ENCODE data around the gene EHD3. TPM values are rescaled to one million over a fixed set of nuclear protein-coding genes. Genes with fewer than 3 reads are reported as not detected.

Gene EHD3
- total RNA-seq: 16.3 and 17.4 TPM in 2 replicates

DNA sequence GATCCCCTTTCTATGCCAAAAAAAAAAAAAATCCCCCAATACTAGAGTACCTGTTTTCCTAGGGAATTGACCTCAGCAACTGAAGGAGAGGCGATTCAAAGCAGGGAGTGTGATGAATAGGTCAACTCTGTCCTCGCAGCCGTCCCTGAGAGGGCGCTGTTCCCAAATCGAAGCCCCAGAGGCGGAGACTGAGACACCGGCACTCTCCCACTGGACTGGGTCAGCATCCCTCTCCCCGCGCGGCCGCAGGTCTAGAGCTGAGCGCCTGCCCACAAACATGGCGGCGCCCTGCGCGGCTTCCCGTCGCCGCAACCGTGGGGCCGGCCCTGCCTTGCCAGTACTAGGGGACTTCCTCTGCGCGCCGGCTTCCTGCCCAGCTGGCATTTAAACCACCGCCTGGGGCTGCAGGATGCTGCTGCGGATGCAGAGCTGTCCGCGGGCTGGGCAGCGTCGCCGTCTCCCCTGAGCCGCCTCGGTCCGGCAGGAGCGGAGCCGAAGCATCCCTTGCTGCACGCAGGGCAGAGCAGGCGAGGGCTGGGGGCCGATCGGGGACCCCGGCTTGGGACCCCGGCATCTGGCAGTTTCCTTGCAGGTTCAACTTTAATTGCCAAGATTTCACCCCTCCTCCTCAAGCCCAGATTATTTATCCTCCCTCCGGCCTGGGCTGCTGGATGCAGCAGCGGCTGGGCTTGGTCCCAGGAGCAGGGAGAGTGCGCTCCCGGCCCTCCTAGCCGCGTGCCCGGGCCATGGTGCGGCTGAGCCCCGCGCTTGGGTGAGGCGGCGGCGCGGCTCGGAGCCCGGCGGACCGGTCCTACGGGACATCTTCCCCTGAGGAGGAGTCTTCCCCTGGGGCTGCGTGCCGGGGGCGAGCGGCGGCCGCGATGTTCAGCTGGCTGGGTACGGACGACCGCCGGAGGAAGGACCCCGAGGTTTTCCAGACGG is at the start of gene EHD3:
Gene EHD3 (plus strand): TSS at position 412 of the 942 bp plus-strand sequence. CDS start 470 bp downstream, at position 882.
- H3K4me3 ChIP-seq (ENCODE audit: insufficient read depth, low read length): peak within 1 kb of the TSS; percentile 83
- peak within 1 kb of the TSS; percentile 91 for H2AFZ ChIP-seq (ENCODE audit: low read length)
- H3K79me2 ChIP-seq (ENCODE audit: insufficient read depth, low read length): peaks cover 7% of the 10 kb centered on the region
- peak within 1 kb of the TSS; percentile 26 for H3K27ac ChIP-seq (ENCODE audit: low read depth, low read length)
- H3K36me3 ChIP-seq (ENCODE audit: insufficient read depth, low read length): no peaks in the 10 kb centered on the region
- H3K4me1 ChIP-seq (ENCODE audit: insufficient read depth, low read length): peaks cover 16% of the 10 kb centered on the region
- peaks cover 3% of the 10 kb centered on the region for H3K27me3 ChIP-seq (ENCODE audit: insufficient read depth, low read length)
- TF ChIP-seq, protein P1, sequence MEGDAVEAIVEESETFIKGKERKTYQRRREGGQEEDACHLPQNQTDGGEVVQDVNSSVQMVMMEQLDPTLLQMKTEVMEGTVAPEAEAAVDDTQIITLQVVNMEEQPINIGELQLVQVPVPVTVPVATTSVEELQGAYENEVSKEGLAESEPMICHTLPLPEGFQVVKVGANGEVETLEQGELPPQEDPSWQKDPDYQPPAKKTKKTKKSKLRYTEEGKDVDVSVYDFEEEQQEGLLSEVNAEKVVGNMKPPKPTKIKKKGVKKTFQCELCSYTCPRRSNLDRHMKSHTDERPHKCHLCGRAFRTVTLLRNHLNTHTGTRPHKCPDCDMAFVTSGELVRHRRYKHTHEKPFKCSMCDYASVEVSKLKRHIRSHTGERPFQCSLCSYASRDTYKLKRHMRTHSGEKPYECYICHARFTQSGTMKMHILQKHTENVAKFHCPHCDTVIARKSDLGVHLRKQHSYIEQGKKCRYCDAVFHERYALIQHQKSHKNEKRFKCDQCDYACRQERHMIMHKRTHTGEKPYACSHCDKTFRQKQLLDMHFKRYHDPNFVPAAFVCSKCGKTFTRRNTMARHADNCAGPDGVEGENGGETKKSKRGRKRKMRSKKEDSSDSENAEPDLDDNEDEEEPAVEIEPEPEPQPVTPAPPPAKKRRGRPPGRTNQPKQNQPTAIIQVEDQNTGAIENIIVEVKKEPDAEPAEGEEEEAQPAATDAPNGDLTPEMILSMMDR (IDR thresholded peaks at IDR 0.05; ENCODE audit: extremely low read depth, low read depth, low read length): peak; percentile 64
- peak within 1 kb of the TSS; percentile 91 for H3K4me2 ChIP-seq (ENCODE audit: insufficient read depth, low read length)
- peak; percentile 97 for DNase-seq (ENCODE audit: insufficient read length, low spot score, missing footprints)
- no peaks in the 10 kb centered on the region for H3K9me3 ChIP-seq (ENCODE audit: low read depth, low read length)
- H4K20me1 ChIP-seq (ENCODE audit: insufficient read depth, low read length): peaks cover under 1% of the 10 kb centered on the region

GRCh38 chr2:31187166-31187565 is 46.8 kb upstream of the EHD3 start:
- TF ChIP-seq, protein P1 (IDR thresholded peaks at IDR 0.05; ENCODE audit: extremely low read depth, low read depth, low read length): no peak

GRCh38 chr2:31188131-31188530 is 45.8 kb upstream of the EHD3 start:
- no peak for DNase-seq (ENCODE audit: insufficient read length, low spot score, missing footprints)
- Histone ChIP-seq H3K4me2 (ENCODE audit: insufficient read depth, low read length) (no peak overlapping the region), H3K36me3 (ENCODE audit: insufficient read depth, low read length) (no peaks in the 10 kb centered on the region), H3K4me1 (ENCODE audit: insufficient read depth, low read length) (no peaks in the 10 kb centered on the region), H3K4me3 (ENCODE audit: insufficient read depth, low read length) (no peak overlapping the region), H3K9me3 (ENCODE audit: low read depth, low read length) (no peaks in the 10 kb centered on the region), H4K20me1 (ENCODE audit: insufficient read depth, low read length) (no peaks in the 10 kb centered on the region), H3K27ac (ENCODE audit: low read depth, low read length) (no peak overlapping the region), H3K27me3 (ENCODE audit: insufficient read depth, low read length) (no peaks in the 10 kb centered on the region), H3K79me2 (ENCODE audit: insufficient read depth, low read length) (no peaks in the 10 kb centered on the region), H2AFZ (ENCODE audit: low read length) (no peak overlapping the region)
- TF ChIP-seq, protein P1 (IDR thresholded peaks at IDR 0.05; ENCODE audit: extremely low read depth, low read depth, low read length): no peak

More at GRCh38 chr2:31187166-31187565, 46.8 kb upstream of the EHD3 start:
- no peak overlapping the region for H3K27ac ChIP-seq (ENCODE audit: low read depth, low read length)
- H3K4me3 ChIP-seq (ENCODE audit: insufficient read depth, low read length): no peak overlapping the region
- no peak overlapping the region for H3K4me2 ChIP-seq (ENCODE audit: insufficient read depth, low read length)
- no peaks in the 10 kb centered on the region for H3K27me3 ChIP-seq (ENCODE audit: insufficient read depth, low read length)
- no peaks in the 10 kb centered on the region for H3K79me2 ChIP-seq (ENCODE audit: insufficient read depth, low read length)
- DNase-seq (ENCODE audit: insufficient read length, low spot score, missing footprints): no peak
- no peaks in the 10 kb centered on the region for H3K9me3 ChIP-seq (ENCODE audit: low read depth, low read length)
- H4K20me1 ChIP-seq (ENCODE audit: insufficient read depth, low read length): no peaks in the 10 kb centered on the region
- no peaks in the 10 kb centered on the region for H3K36me3 ChIP-seq (ENCODE audit: insufficient read depth, low read length)
- no peaks in the 10 kb centered on the region for H3K4me1 ChIP-seq (ENCODE audit: insufficient read depth, low read length)
- no peak overlapping the region for H2AFZ ChIP-seq (ENCODE audit: low read length)

DNA sequence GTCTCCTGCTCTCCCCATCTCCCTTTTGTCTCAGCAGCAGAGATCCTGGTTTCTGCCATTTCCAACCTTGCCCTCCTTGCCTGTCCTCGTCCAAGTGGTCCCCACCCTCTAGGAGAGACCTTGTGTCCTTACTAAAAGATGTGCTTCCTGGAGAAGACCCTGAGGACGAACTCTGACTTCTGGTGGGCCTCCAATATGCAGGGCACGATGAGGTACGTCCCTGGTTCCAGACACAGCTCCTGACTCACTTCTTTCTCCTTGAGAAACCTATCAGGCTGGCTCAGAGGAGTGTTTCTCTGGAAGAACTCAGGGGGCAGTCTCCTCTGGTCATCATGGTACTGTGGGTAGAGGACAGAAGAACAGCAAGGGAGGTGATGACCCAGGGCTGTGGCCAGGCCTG is 44.8 kb upstream of the EHD3 start:
- H3K4me3 ChIP-seq (ENCODE audit: insufficient read depth, low read length): no peak overlapping the region
- TF ChIP-seq, protein P1 (IDR thresholded peaks at IDR 0.05; ENCODE audit: extremely low read depth, low read depth, low read length): no peak

More for the DNA sequence above, 44.8 kb upstream of the EHD3 start:
- no peaks in the 10 kb centered on the region for H3K36me3 ChIP-seq (ENCODE audit: insufficient read depth, low read length)
- H3K4me2 ChIP-seq (ENCODE audit: insufficient read depth, low read length): no peak overlapping the region
- H4K20me1 ChIP-seq (ENCODE audit: insufficient read depth, low read length): no peaks in the 10 kb centered on the region
- no peak overlapping the region for H2AFZ ChIP-seq (ENCODE audit: low read length)
- no peak for DNase-seq (ENCODE audit: insufficient read length, low spot score, missing footprints)
- no peak overlapping the region for H3K27ac ChIP-seq (ENCODE audit: low read depth, low read length)
- no peaks in the 10 kb centered on the region for H3K79me2 ChIP-seq (ENCODE audit: insufficient read depth, low read length)
- no peaks in the 10 kb centered on the region for H3K9me3 ChIP-seq (ENCODE audit: low read depth, low read length)
- H3K27me3 ChIP-seq (ENCODE audit: insufficient read depth, low read length): no peaks in the 10 kb centered on the region
- H3K4me1 ChIP-seq (ENCODE audit: insufficient read depth, low read length): no peaks in the 10 kb centered on the region
